Subcutaneous adipose tissue (tissue), 4 donors: ENCODE results near the gene RHEB. TPM values are rescaled to one million over a fixed set of nuclear protein-coding genes. Genes with fewer than 3 reads are reported as not detected.

Experiments used
- CTCF ChIP-seq: fragments of 450-650 bp; IDR thresholded peaks from one replicate; pipeline ENCODE4 v1.5.1; 2016; ENCODE audit warnings: low read depth, mild to moderate bottlenecking, control low read depth, antibody characterized with exemption, moderate library complexity
- total RNA-seq, 4 donors: library from RNA; depleted of rRNA; stranded (reverse); fragments of >200 nt; gene quantifications; one replicate each; pipeline ENCODE4 v1.1.0, GENCODE V29; 2016

The RHEB gene
- total RNA-seq, 4 donors from 2014 or later = 98.1 to 132 (median 106) TPM

DNA sequence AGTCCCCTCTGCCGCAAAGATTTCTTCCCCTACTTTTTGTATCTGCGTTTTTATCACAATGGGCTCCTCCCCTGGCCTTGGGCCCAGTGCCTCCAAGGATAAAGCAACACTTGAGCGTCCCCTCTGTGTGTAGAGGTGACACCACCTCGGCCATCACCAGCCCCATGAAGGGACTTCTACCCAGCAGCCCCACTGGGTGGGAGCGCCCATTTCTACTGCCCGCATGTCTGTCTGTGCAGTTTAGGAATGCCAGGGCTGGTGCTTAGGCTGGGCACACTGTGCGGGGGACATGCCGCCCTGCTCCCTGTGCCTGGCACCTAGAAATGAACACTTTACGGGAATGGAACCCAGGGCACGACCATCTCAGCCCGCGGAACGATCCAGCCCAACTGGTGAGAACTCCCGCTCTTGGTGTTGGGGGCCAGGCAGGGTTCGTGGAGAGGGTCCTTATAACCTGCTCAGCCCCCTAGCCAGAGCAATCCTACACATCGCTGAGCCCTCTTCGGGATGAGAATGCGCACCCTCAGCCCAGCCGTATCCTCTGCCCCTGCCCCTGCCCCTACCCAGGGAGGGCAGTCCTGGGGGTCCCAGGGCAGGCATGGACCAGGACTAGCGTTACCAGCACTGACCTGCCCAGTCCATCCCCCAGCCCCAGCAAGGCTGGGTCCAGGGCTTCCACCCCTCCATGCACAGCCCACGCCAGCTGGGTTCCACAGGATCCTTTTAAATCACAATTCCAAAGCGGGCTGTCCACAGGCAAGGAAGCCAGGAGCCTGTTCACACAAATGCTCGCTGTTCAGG is 92.6 kb downstream of the RHEB start:
- no peak for TF ChIP-seq CTCF

DNA sequence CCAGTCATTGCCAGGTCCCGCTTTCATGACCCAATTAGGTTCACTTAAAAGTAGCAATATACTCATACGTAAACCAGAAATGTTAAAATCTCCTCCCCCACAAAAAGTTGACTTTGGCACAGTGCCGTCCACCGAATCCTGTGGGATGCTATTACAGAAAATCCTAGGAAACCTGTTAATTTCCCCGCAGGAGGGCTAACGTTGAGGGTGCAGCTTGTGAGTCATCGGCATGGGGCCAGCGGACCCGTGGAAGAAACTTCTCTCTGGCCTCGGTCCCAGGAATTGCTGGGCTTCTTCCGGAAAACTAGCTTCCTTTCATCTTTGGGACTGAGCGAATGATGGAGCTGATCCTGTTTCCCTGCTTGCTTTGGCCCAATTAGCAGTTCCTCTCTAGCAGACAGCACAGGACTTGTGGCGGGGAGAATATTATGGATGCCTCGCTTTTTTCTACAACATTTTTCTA is 93.2 kb downstream of the RHEB start:
- TF ChIP-seq CTCF = no peak

DNA sequence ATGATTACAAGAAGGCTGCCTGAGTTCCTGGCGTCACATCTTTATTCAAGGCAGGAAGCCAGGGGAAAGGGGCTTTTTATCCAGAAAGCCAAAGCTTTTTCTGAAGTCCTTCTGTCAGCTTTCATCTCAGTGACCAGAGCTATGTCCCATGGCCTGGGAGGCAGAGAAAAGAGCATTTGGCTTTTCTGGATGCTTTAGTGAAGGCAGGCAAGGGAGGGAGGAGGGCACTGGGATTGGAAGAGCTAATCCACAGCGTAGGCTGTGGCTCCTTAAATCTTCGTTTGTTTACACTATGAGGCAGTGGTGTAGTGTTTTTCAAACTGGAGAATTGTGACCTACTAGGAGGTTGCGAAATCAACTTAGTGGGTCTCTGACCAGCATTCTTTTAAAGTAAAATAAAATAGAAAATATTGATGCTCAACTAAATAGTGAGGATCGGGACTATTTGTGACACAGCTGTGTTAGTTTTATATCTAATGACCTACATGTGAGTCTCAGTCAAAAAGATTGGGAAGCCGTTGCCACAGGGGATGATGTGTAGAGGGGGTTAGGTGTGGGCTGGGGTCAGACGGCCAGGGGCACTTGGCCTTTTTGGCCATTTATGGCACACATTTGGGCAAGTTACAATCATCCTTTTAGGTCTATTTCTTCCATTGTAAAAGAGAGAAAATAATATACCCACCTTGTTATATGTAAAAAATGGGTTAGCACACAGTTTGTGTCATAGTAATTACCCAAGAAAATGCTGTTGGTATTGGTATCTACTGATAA is 93.8 kb downstream of the RHEB start:
- TF ChIP-seq CTCF = no peak

DNA sequence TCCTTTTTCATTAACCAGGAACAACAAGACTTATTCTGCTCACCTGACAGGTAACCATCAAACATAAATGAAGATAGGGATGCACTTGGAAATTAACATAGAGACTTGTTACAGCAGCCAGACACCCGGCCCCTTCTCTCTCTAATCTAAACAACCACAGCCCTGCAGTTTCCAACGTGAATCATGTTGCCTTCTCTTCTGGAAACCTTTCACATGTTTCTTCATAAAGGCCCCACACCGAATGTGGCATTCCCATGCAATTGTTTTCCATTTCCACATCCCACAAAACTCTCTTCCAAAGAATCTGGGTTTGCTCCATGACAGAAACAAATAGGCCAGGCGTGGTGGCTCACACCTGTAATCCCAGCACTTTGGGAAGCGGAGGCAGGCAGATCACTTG is 94.9 kb downstream of the RHEB start:
- no peak for TF ChIP-seq CTCF

- no peak for TF ChIP-seq CTCF
Observed at GRCh38 chr7:151423936-151424335, 95.8 kb downstream of the RHEB start.

- TF ChIP-seq CTCF = no peak
Observed at GRCh38 chr7:151423226-151423625, 96.5 kb downstream of the RHEB start.

DNA sequence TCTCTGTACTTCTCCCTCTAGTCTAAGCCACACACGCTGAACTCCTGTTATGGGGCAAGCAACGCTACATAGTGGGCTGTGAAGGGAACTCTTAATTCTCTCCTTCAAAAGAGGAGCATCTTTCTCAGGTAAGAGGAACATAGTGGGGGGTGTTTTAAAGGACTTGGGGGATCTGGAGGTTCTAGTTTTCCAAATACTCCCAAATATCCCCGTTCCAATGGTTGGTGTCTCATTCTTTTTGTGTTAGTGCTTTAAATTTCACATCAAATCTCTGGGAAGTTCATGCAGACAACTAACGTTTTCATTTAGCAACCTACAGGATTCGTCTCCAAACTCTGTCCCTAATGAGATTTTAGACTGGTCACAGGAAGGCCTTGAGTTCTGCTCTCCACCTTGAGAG is 97.5 kb downstream of the RHEB start:
- no peak for TF ChIP-seq CTCF
